Neural cell (in vitro differentiated cells): ENCODE measurements around the gene DUSP2.

Experiments used
- EP300 ChIP-seq: fragments of 450-650 bp; conservative IDR thresholded peaks from 2 replicates; pipeline ENCODE4 v1.6.1; 2014; ENCODE audit warnings: antibody characterized with exemption, mild to moderate bottlenecking, moderate library complexity; ENCODE audit not compliant: poor library complexity, severe bottlenecking
- EZH2 ChIP-seq: fragments of 200-600, 300-800 bp; shearing (Covaris generic), sonication (generic); IDR thresholded peaks from 2 replicates; pipeline ENCODE4 v1.6.1; 2014; ENCODE audit warnings: antibody characterized with exemption, low read length, borderline replicate concordance, mild to moderate bottlenecking; ENCODE audit not compliant: insufficient read depth, poor library complexity, severe bottlenecking
- RAD21 ChIP-seq: fragments of 450-650 bp; conservative IDR thresholded peaks from 2 replicates; pipeline ENCODE4 v1.6.1; 2014; ENCODE audit warnings: antibody characterized with exemption, mild to moderate bottlenecking, moderate library complexity
- SMC3 ChIP-seq: fragments of 450-650 bp; conservative IDR thresholded peaks from 2 replicates; pipeline ENCODE4 v1.6.1; 2014; ENCODE audit warnings: antibody characterized with exemption, mild to moderate bottlenecking, moderate library complexity; ENCODE audit not compliant: poor library complexity
- TF ChIP-seq, protein P1 (sequence below): IDR thresholded peaks from 2 replicates; pipeline ENCODE4 v1.6.1; 2012; ENCODE audit warnings: borderline replicate concordance
- TF ChIP-seq, protein P2 (sequence below): fragments of 450-650 bp; IDR thresholded peaks from 2 replicates; pipeline ENCODE4 v1.5.1; 2014; ENCODE audit warnings: antibody characterized with exemption, mild to moderate bottlenecking, moderate library complexity; ENCODE audit not compliant: poor library complexity, severe bottlenecking

DNA sequence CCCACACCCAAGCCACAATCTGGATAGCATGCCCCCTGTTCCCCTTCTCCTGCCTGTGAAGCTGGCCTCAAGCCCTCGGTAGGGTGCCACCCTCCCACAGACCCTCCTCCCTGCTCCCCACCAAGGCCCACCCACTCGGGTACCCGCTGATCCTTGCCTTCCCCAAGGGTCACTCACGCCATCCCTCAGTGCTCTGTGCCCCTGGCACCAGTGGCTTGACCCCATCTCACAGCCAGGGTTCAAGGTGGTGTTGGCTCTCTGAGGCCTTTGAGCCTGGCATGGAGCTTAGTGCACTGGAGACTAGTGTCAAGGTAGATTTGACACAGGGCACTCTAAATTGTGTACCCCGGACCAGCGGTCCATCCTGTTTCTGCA lies 40.8 kb downstream of the DUSP2 start:
- TF ChIP-seq, protein P1, sequence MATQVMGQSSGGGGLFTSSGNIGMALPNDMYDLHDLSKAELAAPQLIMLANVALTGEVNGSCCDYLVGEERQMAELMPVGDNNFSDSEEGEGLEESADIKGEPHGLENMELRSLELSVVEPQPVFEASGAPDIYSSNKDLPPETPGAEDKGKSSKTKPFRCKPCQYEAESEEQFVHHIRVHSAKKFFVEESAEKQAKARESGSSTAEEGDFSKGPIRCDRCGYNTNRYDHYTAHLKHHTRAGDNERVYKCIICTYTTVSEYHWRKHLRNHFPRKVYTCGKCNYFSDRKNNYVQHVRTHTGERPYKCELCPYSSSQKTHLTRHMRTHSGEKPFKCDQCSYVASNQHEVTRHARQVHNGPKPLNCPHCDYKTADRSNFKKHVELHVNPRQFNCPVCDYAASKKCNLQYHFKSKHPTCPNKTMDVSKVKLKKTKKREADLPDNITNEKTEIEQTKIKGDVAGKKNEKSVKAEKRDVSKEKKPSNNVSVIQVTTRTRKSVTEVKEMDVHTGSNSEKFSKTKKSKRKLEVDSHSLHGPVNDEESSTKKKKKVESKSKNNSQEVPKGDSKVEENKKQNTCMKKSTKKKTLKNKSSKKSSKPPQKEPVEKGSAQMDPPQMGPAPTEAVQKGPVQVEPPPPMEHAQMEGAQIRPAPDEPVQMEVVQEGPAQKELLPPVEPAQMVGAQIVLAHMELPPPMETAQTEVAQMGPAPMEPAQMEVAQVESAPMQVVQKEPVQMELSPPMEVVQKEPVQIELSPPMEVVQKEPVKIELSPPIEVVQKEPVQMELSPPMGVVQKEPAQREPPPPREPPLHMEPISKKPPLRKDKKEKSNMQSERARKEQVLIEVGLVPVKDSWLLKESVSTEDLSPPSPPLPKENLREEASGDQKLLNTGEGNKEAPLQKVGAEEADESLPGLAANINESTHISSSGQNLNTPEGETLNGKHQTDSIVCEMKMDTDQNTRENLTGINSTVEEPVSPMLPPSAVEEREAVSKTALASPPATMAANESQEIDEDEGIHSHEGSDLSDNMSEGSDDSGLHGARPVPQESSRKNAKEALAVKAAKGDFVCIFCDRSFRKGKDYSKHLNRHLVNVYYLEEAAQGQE, result no peak
- TF ChIP-seq SMC3 (no peak), EP300 (no peak), RAD21 (no peak), EZH2 (no peak)
- TF ChIP-seq, protein P2, sequence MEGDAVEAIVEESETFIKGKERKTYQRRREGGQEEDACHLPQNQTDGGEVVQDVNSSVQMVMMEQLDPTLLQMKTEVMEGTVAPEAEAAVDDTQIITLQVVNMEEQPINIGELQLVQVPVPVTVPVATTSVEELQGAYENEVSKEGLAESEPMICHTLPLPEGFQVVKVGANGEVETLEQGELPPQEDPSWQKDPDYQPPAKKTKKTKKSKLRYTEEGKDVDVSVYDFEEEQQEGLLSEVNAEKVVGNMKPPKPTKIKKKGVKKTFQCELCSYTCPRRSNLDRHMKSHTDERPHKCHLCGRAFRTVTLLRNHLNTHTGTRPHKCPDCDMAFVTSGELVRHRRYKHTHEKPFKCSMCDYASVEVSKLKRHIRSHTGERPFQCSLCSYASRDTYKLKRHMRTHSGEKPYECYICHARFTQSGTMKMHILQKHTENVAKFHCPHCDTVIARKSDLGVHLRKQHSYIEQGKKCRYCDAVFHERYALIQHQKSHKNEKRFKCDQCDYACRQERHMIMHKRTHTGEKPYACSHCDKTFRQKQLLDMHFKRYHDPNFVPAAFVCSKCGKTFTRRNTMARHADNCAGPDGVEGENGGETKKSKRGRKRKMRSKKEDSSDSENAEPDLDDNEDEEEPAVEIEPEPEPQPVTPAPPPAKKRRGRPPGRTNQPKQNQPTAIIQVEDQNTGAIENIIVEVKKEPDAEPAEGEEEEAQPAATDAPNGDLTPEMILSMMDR, result no peak
